ENCODE measurements around the gene IFT52. TPM values are rescaled to one million over a fixed set of nuclear protein-coding genes. Genes with fewer than 3 reads are reported as not detected.
"Not testable (repeated sequence)": the region's sequence is repeated elsewhere in the genome, so short reads cannot be mapped to it uniquely, and the experiment has no call there.

Gene IFT52
- total and polyA plus RNA-seq, 4 experiments from 2014 or later, result 13.3 to 30.6 (median 22.8) TPM

- Histone ChIP-seq H3K27ac (ENCODE audit: low read depth, low read length) (peak overlapping the region; percentile 71), H3K4me3 (ENCODE audit: low read length in 2 of 2) (peak overlapping the region; percentile 75 to 90), H3K4me1 (ENCODE audit: insufficient read depth, low read length) (peaks cover 18% of the 10 kb centered on the region), H3K27me3 (ENCODE audit: insufficient read depth, low read length) (no peaks in the 10 kb centered on the region), H3K9me3 (ENCODE audit: control insufficient read depth in 1 of 2, low read length in 2 of 2) (no peaks in the 10 kb centered on the region), H3K36me3 (ENCODE audit: insufficient read depth, low read length) (no peaks in the 10 kb centered on the region)
- no peak for DNase-seq
- H3K36me3 Mint-ChIP-seq, result peaks cover 8 to 16% of the 10 kb centered on the region in 2 donors
- H3K9me3 Mint-ChIP-seq, result no peaks in the 10 kb centered on the region
- H3K4me1 Mint-ChIP-seq, result peaks cover 7 to 22% (median 15%) of the 10 kb centered on the region in 4 donors
- intact Hi-C loops (cut with micrococcal nuclease), result loop anchor here (1.0 kb wide), 2 partner anchors 76 to 133 kb away; partner anchors contain the start of gene SRSF6
- peaks cover 2 to 6% of the 10 kb centered on the region in 2 donors for H3K27me3 Mint-ChIP-seq
- POLR2A ChIA-PET (ENCODE audit: partially characterized antibody), result interaction anchor here (1.1 to 2.9 kb wide), 3 partner anchors 70 to 132 kb away, joined by 4 to 29 read pairs (median 6); partner anchors contain the start of gene SRSF6
- peak overlapping the region; percentile 88 to 96 (median 94) for H3K4me3 Mint-ChIP-seq
- CTCF ChIA-PET (ENCODE audit: partially characterized antibody), result no interaction called here
- H3K27ac Mint-ChIP-seq, result peak overlapping the region; percentile 93 to 99 (median 97)
These were observed 723 bp upstream of the IFT52 start for GRCh38 chr20:43590036-43590391.

DNA sequence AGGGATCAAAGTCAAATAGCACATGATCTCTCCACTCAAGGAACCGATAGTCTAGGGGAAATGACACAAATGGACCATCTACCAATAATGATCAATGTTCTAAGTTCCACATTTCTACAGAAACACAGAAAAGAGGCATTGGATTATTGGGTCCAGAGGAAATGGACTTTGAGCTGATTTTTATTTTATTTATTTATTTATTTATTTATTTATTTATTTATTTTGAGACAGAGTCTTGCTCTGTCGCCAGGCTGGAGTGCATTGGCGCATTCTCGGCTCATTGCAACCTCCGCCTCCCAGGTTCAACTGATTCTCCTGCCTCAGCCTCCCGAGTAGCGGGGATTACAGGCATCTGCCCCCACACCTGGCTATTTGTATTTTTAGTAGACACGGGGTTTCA is 11.2 kb downstream of the IFT52 start:
- H3K27ac ChIP-seq (ENCODE audit: low read depth, low read length); H3K4me1 Mint-ChIP-seq; H3K9me3 Mint-ChIP-seq; H3K27me3 ChIP-seq (ENCODE audit: insufficient read depth, low read length); H3K27ac Mint-ChIP-seq; H3K4me1 ChIP-seq (ENCODE audit: insufficient read depth, low read length); H3K36me3 ChIP-seq (ENCODE audit: insufficient read depth, low read length); H3K4me3 Mint-ChIP-seq; H3K27me3 Mint-ChIP-seq; DNase-seq; H3K4me3 ChIP-seq (ENCODE audit: low read length in 2 of 2); H3K9me3 ChIP-seq (ENCODE audit: control insufficient read depth in 1 of 2, low read length in 2 of 2); intact Hi-C loops (cut with micrococcal nuclease): not testable (repeated sequence)
- peaks cover 41% of the 10 kb centered on the region in 2 donors for H3K36me3 Mint-ChIP-seq
- ChIA-PET POLR2A (ENCODE audit: partially characterized antibody) (interaction anchor here (1.5 kb wide), 1 partner anchor 11 kb away, joined by 3 read pairs; the partner anchor contains the start of gene IFT52), CTCF (ENCODE audit: partially characterized antibody) (interaction anchor here (0.8 kb wide), 1 partner anchor 16 kb away, joined by 3 read pairs; no protein-coding TSS in a partner anchor)

DNA sequence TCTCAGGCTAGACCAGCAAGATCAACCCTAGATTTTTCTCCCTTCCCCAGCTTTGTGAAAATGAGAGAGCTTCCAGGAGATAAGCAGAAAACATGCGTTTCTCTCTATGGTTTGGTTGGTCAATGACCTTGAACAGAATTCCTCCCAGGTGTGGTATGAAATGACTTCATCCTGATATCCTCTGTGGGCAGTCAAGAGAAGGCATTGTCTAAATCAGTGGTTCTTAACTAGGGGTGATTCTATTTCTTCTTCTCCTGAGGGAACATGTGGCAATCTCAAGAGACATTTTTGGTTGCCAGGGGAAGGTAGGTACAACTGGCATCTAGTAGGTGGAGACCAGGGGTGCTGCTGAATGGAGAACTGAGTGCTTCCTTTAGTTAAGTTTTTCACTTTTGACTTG is 12.4 kb downstream of the IFT52 start:
- Mint-ChIP-seq H3K4me3 (no peak overlapping the region), H3K4me1 (peaks cover 0 to 2% (median 0%) of the 10 kb centered on the region in 4 donors), H3K9me3 (no peaks in the 10 kb centered on the region), H3K27ac (no peak overlapping the region), H3K36me3 (peaks cover 38 to 39% of the 10 kb centered on the region in 2 donors), H3K27me3 (no peaks in the 10 kb centered on the region)
- Histone ChIP-seq H3K4me3 (ENCODE audit: low read length in 2 of 2) (no peak overlapping the region), H3K36me3 (ENCODE audit: insufficient read depth, low read length) (no peaks in the 10 kb centered on the region), H3K27ac (ENCODE audit: low read depth, low read length) (no peak overlapping the region), H3K27me3 (ENCODE audit: insufficient read depth, low read length) (no peaks in the 10 kb centered on the region), H3K9me3 (ENCODE audit: control insufficient read depth in 1 of 2, low read length in 2 of 2) (no peaks in the 10 kb centered on the region), H3K4me1 (ENCODE audit: insufficient read depth, low read length) (no peaks in the 10 kb centered on the region)
- CTCF ChIA-PET (ENCODE audit: partially characterized antibody), result no interaction called here
- no peak for DNase-seq
- intact Hi-C loops (cut with micrococcal nuclease), result no loop called here
- POLR2A ChIA-PET (ENCODE audit: partially characterized antibody), result no interaction called here

GRCh38 chr20:43605715-43606114 is 15.0 kb downstream of the IFT52 start:
- Histone ChIP-seq H3K9me3 (ENCODE audit: control insufficient read depth in 1 of 2, low read length in 2 of 2) (no peaks in the 10 kb centered on the region), H3K4me1 (ENCODE audit: insufficient read depth, low read length) (no peaks in the 10 kb centered on the region), H3K27ac (ENCODE audit: low read depth, low read length) (no peak overlapping the region), H3K27me3 (ENCODE audit: insufficient read depth, low read length) (no peaks in the 10 kb centered on the region), H3K4me3 (ENCODE audit: low read length in 2 of 2) (no peak overlapping the region), H3K36me3 (ENCODE audit: insufficient read depth, low read length) (no peaks in the 10 kb centered on the region)
- H3K9me3 Mint-ChIP-seq, result no peaks in the 10 kb centered on the region
- no peak for DNase-seq
- ChIA-PET CTCF (ENCODE audit: partially characterized antibody) (no interaction called here), POLR2A (ENCODE audit: partially characterized antibody) (no interaction called here)
- intact Hi-C loops (cut with micrococcal nuclease), result no loop called here
- no peak overlapping the region for H3K27ac Mint-ChIP-seq
- peaks cover 25 to 26% of the 10 kb centered on the region in 2 donors for H3K36me3 Mint-ChIP-seq
- H3K27me3 Mint-ChIP-seq, result no peaks in the 10 kb centered on the region
- H3K4me1 Mint-ChIP-seq, result no peaks in the 10 kb centered on the region
- H3K4me3 Mint-ChIP-seq, result no peak overlapping the region

GRCh38 chr20:43607278-43607677 is 16.5 kb downstream of the IFT52 start:
- H3K4me3 ChIP-seq (ENCODE audit: low read length in 2 of 2); H3K27ac ChIP-seq (ENCODE audit: low read depth, low read length); H3K9me3 ChIP-seq (ENCODE audit: control insufficient read depth in 1 of 2, low read length in 2 of 2); DNase-seq; H3K4me3 Mint-ChIP-seq; H3K4me1 Mint-ChIP-seq; H3K9me3 Mint-ChIP-seq; POLR2A ChIA-PET (ENCODE audit: partially characterized antibody); H3K27me3 Mint-ChIP-seq; H3K27me3 ChIP-seq (ENCODE audit: insufficient read depth, low read length); intact Hi-C loops (cut with micrococcal nuclease); H3K27ac Mint-ChIP-seq; H3K36me3 ChIP-seq (ENCODE audit: insufficient read depth, low read length); H3K4me1 ChIP-seq (ENCODE audit: insufficient read depth, low read length); CTCF ChIA-PET (ENCODE audit: partially characterized antibody): not testable (repeated sequence)
- H3K36me3 Mint-ChIP-seq, result peaks cover 22 to 26% of the 10 kb centered on the region in 2 donors

GRCh38 chr20:43631598-43631997 is 40.9 kb downstream of the IFT52 start:
- Histone ChIP-seq H3K9me3 (ENCODE audit: control insufficient read depth in 1 of 2, low read length in 2 of 2) (no peaks in the 10 kb centered on the region), H3K36me3 (ENCODE audit: insufficient read depth, low read length) (peaks cover 2% of the 10 kb centered on the region), H3K27ac (ENCODE audit: low read depth, low read length) (no peak overlapping the region), H3K4me1 (ENCODE audit: insufficient read depth, low read length) (no peaks in the 10 kb centered on the region), H3K4me3 (ENCODE audit: low read length in 2 of 2) (no peak overlapping the region), H3K27me3 (ENCODE audit: insufficient read depth, low read length) (no peaks in the 10 kb centered on the region)
- Mint-ChIP-seq H3K4me3 (no peak overlapping the region), H3K27me3 (no peaks in the 10 kb centered on the region), H3K4me1 (no peaks in the 10 kb centered on the region), H3K36me3 (peaks cover 40 to 46% of the 10 kb centered on the region in 2 donors), H3K27ac (peak overlapping the region in 1 of 7 donors; percentile 79), H3K9me3 (no peaks in the 10 kb centered on the region)
- ChIA-PET CTCF (ENCODE audit: partially characterized antibody) (interaction anchor here (0.6 kb wide), 1 partner anchor 22 kb away, joined by 3 read pairs; no protein-coding TSS in a partner anchor), POLR2A (ENCODE audit: partially characterized antibody) (no interaction called here)
- intact Hi-C loops (cut with micrococcal nuclease), result no loop called here
- DNase-seq, result no peak

DNA sequence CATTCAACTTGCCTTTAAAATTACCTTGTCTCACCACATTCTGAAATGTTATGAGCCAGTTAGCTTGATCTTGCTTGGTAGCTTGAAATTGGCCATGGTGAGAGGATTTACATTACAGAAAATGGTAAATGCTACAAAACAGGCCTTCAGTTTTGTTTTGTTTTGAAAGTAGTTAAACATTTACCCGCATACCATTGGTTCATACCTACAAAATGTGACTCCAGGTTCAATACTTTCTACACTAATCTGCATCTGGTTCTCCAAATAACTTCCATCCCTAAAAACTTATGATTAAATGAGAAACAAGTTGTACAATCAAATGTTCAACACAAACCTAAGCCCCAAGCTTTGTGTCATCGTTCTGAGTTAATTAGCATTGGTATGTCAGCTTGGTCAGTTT is 45.7 kb downstream of the IFT52 start:
- Histone ChIP-seq H3K4me1 (ENCODE audit: insufficient read depth, low read length) (no peaks in the 10 kb centered on the region), H3K27ac (ENCODE audit: low read depth, low read length) (no peak overlapping the region), H3K4me3 (ENCODE audit: low read length in 2 of 2) (no peak overlapping the region), H3K27me3 (ENCODE audit: insufficient read depth, low read length) (no peaks in the 10 kb centered on the region), H3K9me3 (ENCODE audit: control insufficient read depth in 1 of 2, low read length in 2 of 2) (no peaks in the 10 kb centered on the region), H3K36me3 (ENCODE audit: insufficient read depth, low read length) (peaks cover 7% of the 10 kb centered on the region)
- POLR2A ChIA-PET (ENCODE audit: partially characterized antibody), result no interaction called here
- H3K27ac Mint-ChIP-seq, result no peak overlapping the region
- H3K27me3 Mint-ChIP-seq, result no peaks in the 10 kb centered on the region
- DNase-seq, result no peak
- no peaks in the 10 kb centered on the region for H3K4me1 Mint-ChIP-seq
- no peaks in the 10 kb centered on the region for H3K9me3 Mint-ChIP-seq
- CTCF ChIA-PET (ENCODE audit: partially characterized antibody), result no interaction called here
- H3K36me3 Mint-ChIP-seq, result peaks cover 36 to 38% of the 10 kb centered on the region in 2 donors
- H3K4me3 Mint-ChIP-seq, result no peak overlapping the region
- intact Hi-C loops (cut with micrococcal nuclease), result no loop called here

DNA sequence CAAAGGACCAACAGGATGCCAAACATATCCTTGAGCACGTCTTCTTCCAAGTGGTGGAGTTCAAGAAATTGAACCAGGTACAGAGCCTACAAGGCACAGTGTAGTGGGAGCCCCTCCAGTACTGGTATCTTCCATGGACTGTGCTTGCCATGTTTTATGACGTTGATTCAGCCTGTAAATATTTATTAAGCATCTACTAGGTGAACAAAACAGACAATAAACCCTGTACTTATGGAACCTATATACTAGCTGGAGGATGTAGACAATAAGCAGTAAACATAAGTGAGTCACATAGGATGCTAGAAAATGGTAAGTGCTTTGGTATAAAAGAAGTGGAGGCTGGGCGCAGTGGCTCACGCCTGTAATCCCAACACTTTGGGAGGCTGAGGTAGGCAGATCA is 51.8 kb downstream of the IFT52 start:
- no peak overlapping the region for H3K4me3 ChIP-seq (ENCODE audit: low read length in 2 of 2)
- intact Hi-C loops (cut with micrococcal nuclease), result no loop called here
- Mint-ChIP-seq H3K9me3 (no peaks in the 10 kb centered on the region), H3K27ac (no peak overlapping the region), H3K4me1 (no peaks in the 10 kb centered on the region), H3K4me3 (no peak overlapping the region), H3K27me3 (no peaks in the 10 kb centered on the region), H3K36me3 (peaks cover 30 to 37% of the 10 kb centered on the region in 2 donors)
- ChIA-PET POLR2A (ENCODE audit: partially characterized antibody) (no interaction called here), CTCF (ENCODE audit: partially characterized antibody) (no interaction called here)
- H3K4me1 ChIP-seq (ENCODE audit: insufficient read depth, low read length), result no peaks in the 10 kb centered on the region
- no peaks in the 10 kb centered on the region for H3K27me3 ChIP-seq (ENCODE audit: insufficient read depth, low read length)
- no peaks in the 10 kb centered on the region for H3K36me3 ChIP-seq (ENCODE audit: insufficient read depth, low read length)
- H3K27ac ChIP-seq (ENCODE audit: low read depth, low read length), result no peak overlapping the region
- DNase-seq, result no peak
- no peaks in the 10 kb centered on the region for H3K9me3 ChIP-seq (ENCODE audit: control insufficient read depth in 1 of 2, low read length in 2 of 2)

Measured in CD4-positive, alpha-beta memory T cell (primary cell).